Rectal smooth muscle tissue (tissue), 1 donor: Measurements from ENCODE around the gene EFHC2.
A peak's percentile ranks its signal among the peaks of the same experiment; 100 is the strongest.

Source experiments
- H3K27ac ChIP-seq: one replicate; pipeline ENCODE4 v1.7.0; 2013; ENCODE audit warnings: low read depth, low read length, inconsistent platforms
- H3K27me3 ChIP-seq: one replicate; pipeline ENCODE4 v1.7.0; 2013; ENCODE audit warnings: low read length; ENCODE audit not compliant: control insufficient read depth, insufficient read depth
- H3K36me3 ChIP-seq: one replicate; pipeline ENCODE4 v1.7.0; 2013; ENCODE audit warnings: low read length; ENCODE audit not compliant: control insufficient read depth, insufficient read depth
- H3K4me1 ChIP-seq: one replicate; pipeline ENCODE4 v1.7.0; 2013; ENCODE audit warnings: low read length; ENCODE audit not compliant: control insufficient read depth, insufficient read depth
- H3K4me3 ChIP-seq: one replicate; pipeline ENCODE4 v1.7.0; 2013; ENCODE audit warnings: low read length
- H3K9ac ChIP-seq: one replicate; pipeline ENCODE4 v1.7.0; 2013; ENCODE audit warnings: low read length

The EFHC2 gene, protein sequence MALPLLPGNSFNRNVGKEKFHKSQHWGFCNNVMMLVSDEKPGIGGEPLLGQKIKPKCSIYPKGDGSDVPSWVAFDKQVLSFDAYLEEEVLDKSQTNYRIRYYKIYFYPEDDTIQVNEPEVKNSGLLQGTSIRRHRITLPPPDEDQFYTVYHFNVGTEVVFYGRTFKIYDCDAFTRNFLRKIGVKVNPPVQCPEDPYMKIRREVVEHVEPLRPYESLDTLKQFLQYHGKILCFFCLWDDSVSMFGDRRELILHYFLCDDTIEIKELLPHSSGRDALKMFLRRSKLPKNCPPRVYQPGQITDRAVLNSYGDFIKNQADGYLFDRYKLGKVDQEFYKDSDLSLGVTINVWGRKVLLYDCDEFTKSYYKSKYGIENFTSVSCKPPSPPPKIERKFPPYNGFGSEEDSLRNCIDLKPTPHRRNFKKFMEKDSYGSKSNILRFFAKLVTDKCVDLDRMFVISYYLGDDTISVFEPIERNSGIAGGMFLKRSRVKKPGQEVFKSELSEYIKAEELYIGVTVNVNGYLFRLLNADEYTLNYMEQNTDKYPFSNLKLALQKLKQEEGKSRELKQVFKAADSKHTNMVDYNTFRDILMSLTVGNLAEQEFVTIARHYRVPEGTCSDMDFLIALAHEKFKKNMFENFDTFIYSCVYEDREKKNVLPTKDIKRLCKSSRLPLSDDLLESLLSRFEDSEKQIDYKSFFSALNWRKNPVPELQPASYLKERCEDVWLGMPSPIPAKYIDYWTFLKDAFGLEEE

DNA sequence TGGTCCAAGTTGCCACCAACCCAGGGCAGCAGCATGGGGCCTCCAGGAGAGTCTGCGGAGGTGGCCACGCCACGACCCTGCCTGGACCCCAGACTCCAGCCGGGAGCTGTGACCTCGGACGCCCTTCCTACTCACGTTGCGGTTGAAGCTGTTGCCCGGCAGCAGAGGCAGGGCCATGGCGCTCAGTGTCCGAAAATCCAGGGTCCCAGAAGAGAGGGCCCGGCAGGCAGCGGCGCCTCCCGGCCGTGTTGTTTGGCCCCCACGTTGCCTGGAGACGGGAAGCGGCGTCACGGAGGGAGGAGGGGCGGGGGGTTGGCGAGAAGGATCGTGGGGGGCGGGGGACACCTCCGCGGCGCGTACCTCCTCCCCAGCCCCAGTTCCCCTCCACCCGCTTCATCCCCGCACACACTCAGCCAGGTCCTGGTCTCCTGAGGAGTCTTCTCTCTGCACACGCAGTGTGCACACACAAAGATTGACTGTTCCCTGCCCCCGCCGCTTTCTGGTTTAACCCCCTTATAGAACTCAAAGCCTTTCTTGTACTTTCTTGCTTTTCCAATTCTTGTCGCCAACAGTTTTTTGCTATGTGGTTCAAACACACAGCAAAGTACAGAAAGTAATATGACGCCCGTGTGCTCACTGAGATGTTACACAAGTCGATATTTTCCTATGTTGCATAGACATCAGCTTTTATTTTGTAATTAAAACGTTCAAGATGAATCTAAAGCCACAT is at the start of gene EFHC2:
Gene EFHC2 (minus strand): TSS at position 261 of the 730 bp plus-strand sequence. CDS start 84 bp downstream, at position 177.
- no peak within 1 kb of the TSS for H3K27ac ChIP-seq
- H3K36me3 ChIP-seq = no peaks in the 10 kb centered on the region
- no peak within 1 kb of the TSS for H3K9ac ChIP-seq
- H3K27me3 ChIP-seq = no peaks in the 10 kb centered on the region
- no peaks in the 10 kb centered on the region for H3K4me1 ChIP-seq
- peak within 1 kb of the TSS; percentile 55 for H3K4me3 ChIP-seq

- no peak overlapping the region for H3K9ac ChIP-seq
- no peaks in the 10 kb centered on the region for H3K36me3 ChIP-seq
- H3K4me3 ChIP-seq = no peak overlapping the region
- H3K27me3 ChIP-seq = no peaks in the 10 kb centered on the region
- no peak overlapping the region for H3K27ac ChIP-seq
- no peaks in the 10 kb centered on the region for H3K4me1 ChIP-seq
Observed at GRCh38 chrX:44392767-44393166, 49.3 kb upstream of the EFHC2 start.

DNA sequence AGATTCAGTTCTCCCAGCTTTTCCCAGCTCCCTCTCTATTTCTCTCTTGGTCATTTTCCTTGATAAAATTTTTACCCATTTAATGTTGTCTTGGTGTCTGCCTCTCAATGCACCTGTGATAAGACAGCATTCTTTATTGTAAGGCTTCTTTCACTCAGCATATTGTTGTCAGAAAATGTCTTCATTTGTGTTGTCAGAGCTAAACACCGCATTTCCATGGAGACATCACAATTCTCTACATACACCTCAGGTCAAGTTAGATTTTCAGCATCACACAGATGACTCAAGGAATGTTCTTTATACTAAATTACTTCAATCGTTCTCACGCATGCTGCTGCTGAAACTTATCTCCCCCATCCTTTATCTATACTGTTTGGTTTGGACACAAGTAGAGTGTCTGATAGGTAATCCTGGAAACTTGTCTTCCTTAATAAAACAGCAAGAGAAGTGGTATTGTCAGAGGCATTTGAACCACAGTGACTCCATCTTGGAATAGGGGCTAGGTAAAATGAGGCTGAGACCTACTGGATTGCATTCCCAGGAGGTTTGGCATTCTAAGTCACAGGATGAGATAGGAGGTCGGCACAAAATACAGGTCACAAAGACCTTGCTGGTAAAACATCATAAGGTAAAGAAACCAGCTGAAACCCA is 41.3 kb upstream of the EFHC2 start:
- H3K9ac ChIP-seq = no peak overlapping the region
- H3K27ac ChIP-seq = no peak overlapping the region
- no peaks in the 10 kb centered on the region for H3K4me1 ChIP-seq
- no peaks in the 10 kb centered on the region for H3K36me3 ChIP-seq
- H3K4me3 ChIP-seq = no peak overlapping the region
- no peaks in the 10 kb centered on the region for H3K27me3 ChIP-seq

GRCh38 chrX:44382871-44383270 is 39.4 kb upstream of the EFHC2 start:
- no peaks in the 10 kb centered on the region for H3K27me3 ChIP-seq
- no peak overlapping the region for H3K4me3 ChIP-seq
- no peak overlapping the region for H3K27ac ChIP-seq
- H3K9ac ChIP-seq = no peak overlapping the region
- H3K4me1 ChIP-seq = no peaks in the 10 kb centered on the region
- no peaks in the 10 kb centered on the region for H3K36me3 ChIP-seq

DNA sequence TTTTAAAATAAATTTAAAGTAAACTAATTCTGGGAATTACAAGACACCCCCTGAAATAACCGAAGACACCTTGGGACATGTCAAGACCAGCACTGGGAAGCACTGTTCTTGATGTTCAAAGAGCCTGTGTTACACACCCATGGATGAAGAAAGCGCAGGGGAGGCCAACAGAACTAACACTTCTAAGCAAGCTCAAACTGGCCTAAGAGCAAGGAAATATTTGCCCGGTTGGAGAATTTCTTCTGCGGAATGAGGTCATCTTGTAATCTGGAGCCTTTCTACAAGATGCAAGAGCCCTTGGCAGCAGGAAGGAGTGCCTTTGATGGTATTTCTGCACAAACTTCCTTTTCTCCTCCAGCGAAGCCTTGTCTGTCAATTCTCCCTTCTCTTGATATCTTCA is 9.3 kb upstream of the EFHC2 start:
- Histone ChIP-seq H3K36me3 (no peaks in the 10 kb centered on the region), H3K9ac (no peak overlapping the region), H3K4me3 (no peak overlapping the region), H3K27ac (no peak overlapping the region), H3K27me3 (no peaks in the 10 kb centered on the region), H3K4me1 (no peaks in the 10 kb centered on the region)

DNA sequence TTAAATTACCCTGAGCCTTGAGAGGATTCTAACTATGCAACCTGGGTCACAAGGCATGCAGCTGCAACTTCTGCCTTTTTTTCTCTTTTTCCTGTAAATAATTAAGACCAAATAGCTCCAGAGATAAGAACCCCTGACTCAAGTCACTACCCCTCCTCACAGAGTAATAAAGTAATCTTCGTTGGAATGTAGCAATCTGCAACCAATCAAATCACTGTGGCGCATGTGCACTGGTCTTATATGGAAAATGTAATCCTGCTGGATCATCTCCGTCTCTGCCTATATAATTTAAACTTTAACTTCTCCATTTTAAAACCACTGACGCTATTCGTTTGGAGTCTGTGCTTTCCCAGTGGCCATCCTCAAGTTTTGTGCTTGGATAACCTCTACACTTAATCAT is 6.1 kb upstream of the EFHC2 start:
- Histone ChIP-seq H3K27me3 (no peaks in the 10 kb centered on the region), H3K27ac (no peak overlapping the region), H3K36me3 (no peaks in the 10 kb centered on the region), H3K4me1 (no peaks in the 10 kb centered on the region), H3K9ac (no peak overlapping the region), H3K4me3 (no peak overlapping the region)

GRCh38 chrX:44344687-44345086 is 1.2 kb upstream of the EFHC2 start:
- Histone ChIP-seq H3K9ac (no peak overlapping the region), H3K36me3 (no peaks in the 10 kb centered on the region), H3K27ac (no peak overlapping the region), H3K4me1 (no peaks in the 10 kb centered on the region), H3K27me3 (no peaks in the 10 kb centered on the region), H3K4me3 (no peak overlapping the region)

DNA sequence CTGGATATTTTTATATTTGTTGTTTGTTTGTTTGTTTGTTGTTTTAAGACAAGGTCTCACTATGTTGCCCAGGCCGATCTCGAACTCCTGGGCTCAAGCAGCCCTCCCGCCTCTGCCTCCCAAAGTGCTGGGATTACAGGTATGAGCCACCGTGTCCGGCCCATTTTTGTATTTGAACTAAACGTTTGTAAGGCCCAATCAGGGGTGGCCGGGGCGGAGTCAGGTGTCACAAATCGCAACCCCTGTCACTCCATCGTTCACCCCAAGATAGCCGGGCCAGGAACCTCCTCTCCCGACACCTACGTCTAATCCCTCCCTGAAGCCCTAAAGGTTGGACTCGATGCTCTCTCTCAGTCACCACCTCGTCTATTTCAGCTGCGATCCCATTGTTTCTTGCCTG is 722 bp upstream of the EFHC2 start:
- H3K27ac ChIP-seq = no peak overlapping the region
- H3K4me3 ChIP-seq = no peak overlapping the region
- no peaks in the 10 kb centered on the region for H3K27me3 ChIP-seq
- H3K36me3 ChIP-seq = no peaks in the 10 kb centered on the region
- no peaks in the 10 kb centered on the region for H3K4me1 ChIP-seq
- H3K9ac ChIP-seq = no peak overlapping the region

GRCh38 chrX:44342866-44343265 is 606 bp downstream of the EFHC2 start:
- peak overlapping the region; percentile 38 for H3K4me3 ChIP-seq
- no peak overlapping the region for H3K27ac ChIP-seq
- no peaks in the 10 kb centered on the region for H3K27me3 ChIP-seq
- no peak overlapping the region for H3K9ac ChIP-seq
- no peaks in the 10 kb centered on the region for H3K4me1 ChIP-seq
- no peaks in the 10 kb centered on the region for H3K36me3 ChIP-seq

- Histone ChIP-seq H3K27ac (no peak overlapping the region), H3K36me3 (no peaks in the 10 kb centered on the region), H3K4me1 (no peaks in the 10 kb centered on the region), H3K4me3 (no peak overlapping the region), H3K27me3 (no peaks in the 10 kb centered on the region), H3K9ac (no peak overlapping the region)
Observed at GRCh38 chrX:44338361-44338760, 5.1 kb downstream of the EFHC2 start.

GRCh38 chrX:44332437-44332836 is 11.0 kb downstream of the EFHC2 start:
- H3K9ac ChIP-seq = no peak overlapping the region
- no peaks in the 10 kb centered on the region for H3K27me3 ChIP-seq
- H3K4me1 ChIP-seq = no peaks in the 10 kb centered on the region

DNA sequence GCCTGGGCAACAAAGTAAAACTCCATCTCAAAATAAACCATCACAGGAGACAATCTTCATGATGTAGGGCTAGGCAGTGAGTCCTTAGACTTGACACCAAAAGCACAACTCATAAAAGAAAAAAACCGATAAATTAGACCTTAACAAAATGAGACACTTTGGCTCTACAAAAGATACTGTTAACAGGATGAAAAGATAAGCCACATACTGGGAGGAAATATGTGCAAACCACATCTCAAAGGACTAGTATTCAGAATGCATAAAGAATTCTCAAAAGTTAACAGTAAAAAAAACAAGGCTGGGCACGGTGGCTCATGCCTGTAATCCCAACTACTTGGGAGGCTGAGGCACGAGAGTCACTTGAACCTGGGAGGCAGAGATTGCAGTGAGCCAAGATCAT is 13.2 kb downstream of the EFHC2 start:
- no peak overlapping the region for H3K4me3 ChIP-seq
- H3K4me1 ChIP-seq = no peaks in the 10 kb centered on the region
- H3K27ac ChIP-seq = no peak overlapping the region
- H3K36me3 ChIP-seq = no peaks in the 10 kb centered on the region
- no peak overlapping the region for H3K9ac ChIP-seq
- H3K27me3 ChIP-seq = no peaks in the 10 kb centered on the region

More at GRCh38 chrX:44332437-44332836, 11.0 kb downstream of the EFHC2 start:
- Histone ChIP-seq H3K27ac (no peak overlapping the region), H3K4me3 (no peak overlapping the region), H3K36me3 (no peaks in the 10 kb centered on the region)
